Stimulated activated CD8-positive, alpha-beta memory T cell treated with anti-CD3 and anti-CD28 coated beads, Interleukin-4, amount 100 ng/mL, for 24 hours (primary cell): Measurements from ENCODE around the gene OR7D4.
"Not testable (repeated sequence)": the region's sequence is repeated elsewhere in the genome, so short reads cannot be mapped to it uniquely, and the experiment has no call there.

Source experiments
- DNase-seq: peaks from one replicate; pipeline ENCODE4 v3.0.0-alpha.2; 2020; ENCODE audit warnings: low read depth

The OR7D4 gene

DNA sequence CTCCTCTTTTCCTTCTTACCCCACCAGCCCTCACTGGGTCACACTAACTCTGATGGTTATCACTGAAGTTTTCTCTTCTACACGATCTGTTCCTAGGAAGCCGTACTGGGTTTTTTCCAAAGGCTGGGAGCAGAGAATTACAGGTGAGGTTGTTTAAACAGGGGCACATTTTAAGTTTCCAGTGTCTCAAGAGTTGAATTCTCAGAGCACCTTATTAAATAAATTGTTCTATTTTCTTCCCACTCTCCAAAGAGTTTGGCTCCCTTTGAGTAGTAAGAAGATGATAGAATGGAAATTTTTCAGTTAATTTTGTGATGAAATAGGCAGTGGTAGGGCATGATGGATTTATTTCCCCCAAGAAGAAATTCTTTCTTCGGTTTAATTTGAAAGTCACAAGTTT is at the start of gene OR7D4:
OR7D4 (minus strand) TSS at position 101 of the 400 bp plus-strand sequence. CDS start 4,752 bp downstream, outside the sequence.
- DNase-seq = no peak

- no peak for DNase-seq
Observed at GRCh38 chr19:9251236-9251635, 31.8 kb upstream of the OR7D4 start.

DNA sequence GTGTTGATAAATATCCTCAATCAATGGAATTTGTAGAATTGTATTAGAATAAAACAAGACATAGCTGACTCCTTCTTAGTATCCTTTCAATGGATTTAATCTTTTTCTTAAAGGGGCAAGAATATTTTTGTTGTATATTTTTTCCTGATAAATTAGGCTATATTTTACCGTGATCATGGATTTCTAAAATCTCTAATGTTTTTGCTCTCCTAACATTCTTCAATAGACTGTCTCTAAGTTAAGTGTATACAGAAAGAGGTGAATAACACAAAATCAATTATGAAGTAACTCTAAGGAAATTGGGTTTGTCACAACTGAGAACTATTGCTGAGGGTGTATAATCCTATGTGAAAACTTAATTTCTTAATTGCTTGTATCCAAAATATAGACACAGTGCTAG is 31.2 kb upstream of the OR7D4 start, which contains the start of gene OR7E24:
OR7E24 (plus strand) TSS at position 301 of the 400 bp plus-strand sequence. CDS start 114 bp downstream, outside the sequence.
- no peak for DNase-seq

- peak; percentile 52 for DNase-seq
Observed at GRCh38 chr19:9205501-9206113, 13.8 kb downstream of the OR7D4 start.

GRCh38 chr19:9198044-9198443 is 21.3 kb downstream of the OR7D4 start:
- DNase-seq = not testable (repeated sequence)

DNA sequence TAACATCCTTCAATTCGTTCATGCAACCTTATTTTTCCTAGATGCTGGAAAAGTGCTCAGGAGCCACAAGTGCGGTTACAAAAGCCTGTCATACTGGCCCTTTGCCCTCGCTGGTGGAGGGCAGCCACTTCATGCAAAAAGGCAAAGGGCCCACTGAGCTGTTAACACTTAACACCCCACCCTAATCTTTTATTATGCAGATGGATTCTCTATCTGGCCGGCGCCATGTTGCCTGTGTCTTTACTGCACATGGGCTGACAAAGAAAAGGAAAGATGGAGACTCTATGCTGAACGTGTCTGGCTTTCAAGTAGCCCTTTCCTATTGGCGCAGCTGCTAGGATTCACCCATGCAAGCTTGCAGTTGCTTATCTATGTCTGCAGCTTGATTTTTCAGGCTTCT is 29.9 kb downstream of the OR7D4 start:
- DNase-seq = no peak

DNA sequence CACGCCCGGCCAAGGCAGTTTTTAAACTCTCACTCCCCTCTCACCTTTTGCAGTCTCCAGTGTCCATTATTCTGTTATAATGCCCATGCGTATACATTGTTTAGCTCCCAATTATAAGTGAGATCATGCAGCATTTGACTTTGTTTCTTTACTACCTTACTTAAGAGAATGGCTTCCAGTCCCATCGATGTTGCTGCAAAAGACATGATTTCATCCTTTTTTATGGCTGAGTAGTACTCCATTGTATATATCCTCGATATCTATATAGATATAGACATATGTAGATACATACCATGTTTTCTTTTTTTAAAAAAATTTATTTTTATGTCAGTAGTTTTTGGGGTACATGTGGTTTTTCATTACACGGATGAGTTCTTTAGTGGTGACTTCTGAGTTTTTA is 32.2 kb downstream of the OR7D4 start:
- DNase-seq = no peak

DNA sequence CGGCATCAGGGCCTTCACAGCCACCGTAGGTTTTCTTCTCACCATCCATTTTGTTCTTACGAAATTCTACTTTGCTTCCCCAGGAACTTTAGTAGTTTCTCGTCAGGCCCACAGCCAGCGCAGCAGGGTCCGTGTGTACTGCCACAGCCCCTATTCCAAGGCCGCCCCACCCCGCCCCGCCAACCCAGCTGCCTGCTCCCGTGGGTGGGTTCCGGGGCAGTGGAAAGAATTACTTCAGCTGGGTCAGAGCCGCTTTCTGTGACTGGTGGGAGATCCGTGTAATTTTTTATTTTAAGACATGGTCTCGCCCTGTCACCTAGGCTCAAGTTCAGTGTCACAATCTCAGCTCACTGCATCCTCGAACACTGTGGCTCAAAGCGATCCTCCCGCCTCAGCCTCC is 36.4 kb downstream of the OR7D4 start:
- DNase-seq = no peak

GRCh38 chr19:9178901-9179300 is 40.5 kb downstream of the OR7D4 start, which contains the start of gene OR7D2:
TSS of gene OR7D2 (plus strand) at chr19:9178979. CDS start at chr19:9185782, 6,803 bp downstream.
- no peak for DNase-seq

DNA sequence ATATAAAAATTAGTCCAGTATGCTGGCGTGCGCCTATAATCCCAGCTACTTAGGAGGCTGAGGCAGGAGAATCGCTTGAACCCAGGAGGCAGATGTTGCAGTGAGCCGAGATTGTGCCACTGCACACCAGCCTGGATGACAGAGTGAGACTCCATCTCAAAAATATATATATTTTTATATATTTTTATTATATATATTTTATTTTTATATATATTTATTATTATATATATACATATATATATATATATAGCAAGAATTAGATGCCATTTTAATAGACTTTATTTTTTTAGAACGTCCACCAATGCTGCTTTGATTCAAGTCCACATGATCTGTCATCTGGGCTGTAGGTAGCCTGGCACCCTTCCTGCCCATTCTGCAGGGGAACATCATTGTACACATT is 44.1 kb downstream of the OR7D4 start:
- no peak for DNase-seq

DNA sequence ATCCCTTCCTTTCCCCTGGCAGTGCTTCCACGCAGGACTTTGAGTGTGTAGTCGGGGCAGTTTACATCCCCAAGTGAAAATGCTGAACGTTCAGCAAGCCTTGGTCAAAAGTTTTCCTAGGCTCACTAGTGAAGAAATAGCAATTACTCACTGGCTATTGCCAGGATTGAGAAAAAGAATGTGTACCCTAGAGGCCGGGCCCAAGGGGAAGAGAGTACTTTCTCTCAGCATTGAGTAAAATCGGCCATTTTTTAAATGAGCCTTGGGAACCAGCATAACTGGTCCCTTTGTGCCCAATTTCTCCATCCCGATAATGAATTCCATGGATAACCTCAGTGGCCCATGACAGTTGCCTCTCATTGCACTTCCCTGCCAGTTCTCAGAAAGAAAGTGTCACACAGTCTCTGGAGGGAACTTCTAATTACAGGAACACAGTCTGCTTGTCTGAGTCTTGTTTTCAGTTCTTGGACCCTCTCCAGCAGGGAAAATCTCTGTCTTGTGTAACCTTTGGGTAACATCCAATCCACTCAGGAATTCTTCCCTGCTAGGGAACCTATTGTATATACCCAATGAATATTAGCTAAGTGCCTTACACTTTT is 47.9 kb downstream of the OR7D4 start:
- no peak for DNase-seq

GRCh38 chr19:9166846-9167245 is 52.5 kb downstream of the OR7D4 start:
- DNase-seq = no peak

- DNase-seq = no peak
Observed at GRCh38 chr19:9165261-9165660, 54.1 kb downstream of the OR7D4 start.

GRCh38 chr19:9161427-9161826 is 58.0 kb downstream of the OR7D4 start:
- DNase-seq = no peak
